ENCODE measurements around the gene PCNX4. TPM values are rescaled to one million over a fixed set of nuclear protein-coding genes. Genes with fewer than 3 reads are reported as not detected.
A peak's percentile ranks its signal among the peaks of the same experiment; 100 is the strongest.

The PCNX4 gene
- total and polyA plus RNA-seq, 8 donors: 9.5 to 24.0 (median 16.1) TPM

DNA sequence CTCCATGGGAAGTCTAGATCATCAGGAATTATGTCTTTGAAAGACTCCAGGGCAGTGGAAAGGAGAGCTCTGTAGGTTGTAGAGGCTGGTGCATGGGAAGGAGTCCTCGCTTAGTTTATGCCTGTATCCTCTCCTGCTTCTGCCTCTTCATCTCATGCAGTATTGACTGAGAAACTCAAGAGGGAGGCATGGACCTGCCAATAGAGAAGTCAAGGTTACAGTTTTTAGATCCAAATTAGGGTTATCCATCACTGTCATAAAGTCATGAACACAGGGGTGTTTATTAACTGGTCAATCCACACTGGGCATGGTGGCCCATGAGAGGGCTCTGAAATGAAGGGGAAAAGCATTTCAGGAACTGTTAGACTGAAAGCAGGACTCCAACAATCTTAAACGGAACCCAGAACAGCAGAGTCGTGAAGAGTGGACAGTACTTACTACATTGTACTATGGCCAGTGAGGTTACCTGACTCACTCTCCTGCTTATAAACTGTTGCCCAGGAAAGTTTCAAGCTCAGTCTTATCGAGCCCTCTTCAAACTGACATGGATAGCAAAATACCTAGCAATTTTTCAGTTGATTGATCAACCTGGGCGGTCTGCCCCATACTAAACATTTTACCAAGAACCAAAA, 103.6 kb downstream of the PCNX4 start:
- WGBS, 2 donors: 71 to 84% methylated on average over 5 of the region's 5 CpGs
- Histone ChIP-seq H3K9me3 (no peaks in the 10 kb centered on the region), H3K27ac (no peak overlapping the region), H3K4me1 (no peaks in the 10 kb centered on the region), H3K36me3 (no peaks in the 10 kb centered on the region), H3K4me3 (no peak overlapping the region), H3K27me3 (no peaks in the 10 kb centered on the region)
- FAIRE-seq: no peak
- DNase-seq: no peak
- intact Hi-C loops (cut with DNase I): loop anchor here in 1 of 3 donors (10.0 kb wide), 1 partner anchor 230 kb away; no protein-coding TSS in a partner anchor
- ATAC-seq: peak in 3 of 4 donors; percentile 24 to 71 (median 28)
- TF ChIP-seq, protein P1, sequence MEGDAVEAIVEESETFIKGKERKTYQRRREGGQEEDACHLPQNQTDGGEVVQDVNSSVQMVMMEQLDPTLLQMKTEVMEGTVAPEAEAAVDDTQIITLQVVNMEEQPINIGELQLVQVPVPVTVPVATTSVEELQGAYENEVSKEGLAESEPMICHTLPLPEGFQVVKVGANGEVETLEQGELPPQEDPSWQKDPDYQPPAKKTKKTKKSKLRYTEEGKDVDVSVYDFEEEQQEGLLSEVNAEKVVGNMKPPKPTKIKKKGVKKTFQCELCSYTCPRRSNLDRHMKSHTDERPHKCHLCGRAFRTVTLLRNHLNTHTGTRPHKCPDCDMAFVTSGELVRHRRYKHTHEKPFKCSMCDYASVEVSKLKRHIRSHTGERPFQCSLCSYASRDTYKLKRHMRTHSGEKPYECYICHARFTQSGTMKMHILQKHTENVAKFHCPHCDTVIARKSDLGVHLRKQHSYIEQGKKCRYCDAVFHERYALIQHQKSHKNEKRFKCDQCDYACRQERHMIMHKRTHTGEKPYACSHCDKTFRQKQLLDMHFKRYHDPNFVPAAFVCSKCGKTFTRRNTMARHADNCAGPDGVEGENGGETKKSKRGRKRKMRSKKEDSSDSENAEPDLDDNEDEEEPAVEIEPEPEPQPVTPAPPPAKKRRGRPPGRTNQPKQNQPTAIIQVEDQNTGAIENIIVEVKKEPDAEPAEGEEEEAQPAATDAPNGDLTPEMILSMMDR (IDR thresholded peaks at IDR 0.05): no peak

DNA sequence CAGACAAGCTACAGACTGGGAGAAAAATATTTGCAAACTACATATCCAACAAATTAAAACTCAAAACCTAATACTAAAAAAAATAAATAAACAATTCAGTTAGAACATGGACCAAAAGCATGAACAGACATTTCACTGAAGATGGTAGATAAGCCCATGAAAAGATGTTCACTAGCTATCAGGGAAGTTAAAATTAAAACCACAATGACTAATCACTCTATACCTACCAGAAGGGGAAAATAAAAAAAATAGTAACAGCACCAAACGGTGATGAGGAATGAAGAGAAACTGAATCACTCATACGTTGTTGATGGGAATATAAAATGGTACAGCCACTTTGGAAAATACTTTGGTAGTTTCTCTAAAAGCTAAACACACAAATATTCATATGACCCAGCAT, 104.6 kb downstream of the PCNX4 start:
- no peaks in the 10 kb centered on the region for H3K4me1 ChIP-seq
- intact Hi-C loops (cut with DNase I): loop anchor here in 1 of 3 donors (10.0 kb wide), 1 partner anchor 231 kb away; no protein-coding TSS in a partner anchor
- WGBS, 2 donors: 46 to 51% methylated on average over 2 of the region's 2 CpGs
- H3K9me3 ChIP-seq: no peaks in the 10 kb centered on the region
- no peak overlapping the region for H3K4me3 ChIP-seq
- no peak overlapping the region for H3K27ac ChIP-seq
- H3K36me3 ChIP-seq: no peaks in the 10 kb centered on the region
- no peaks in the 10 kb centered on the region for H3K27me3 ChIP-seq
- DNase-seq (no peak), FAIRE-seq (no peak), ATAC-seq (no peak)
- TF ChIP-seq, protein P1 (IDR thresholded peaks at IDR 0.05): no peak

DNA sequence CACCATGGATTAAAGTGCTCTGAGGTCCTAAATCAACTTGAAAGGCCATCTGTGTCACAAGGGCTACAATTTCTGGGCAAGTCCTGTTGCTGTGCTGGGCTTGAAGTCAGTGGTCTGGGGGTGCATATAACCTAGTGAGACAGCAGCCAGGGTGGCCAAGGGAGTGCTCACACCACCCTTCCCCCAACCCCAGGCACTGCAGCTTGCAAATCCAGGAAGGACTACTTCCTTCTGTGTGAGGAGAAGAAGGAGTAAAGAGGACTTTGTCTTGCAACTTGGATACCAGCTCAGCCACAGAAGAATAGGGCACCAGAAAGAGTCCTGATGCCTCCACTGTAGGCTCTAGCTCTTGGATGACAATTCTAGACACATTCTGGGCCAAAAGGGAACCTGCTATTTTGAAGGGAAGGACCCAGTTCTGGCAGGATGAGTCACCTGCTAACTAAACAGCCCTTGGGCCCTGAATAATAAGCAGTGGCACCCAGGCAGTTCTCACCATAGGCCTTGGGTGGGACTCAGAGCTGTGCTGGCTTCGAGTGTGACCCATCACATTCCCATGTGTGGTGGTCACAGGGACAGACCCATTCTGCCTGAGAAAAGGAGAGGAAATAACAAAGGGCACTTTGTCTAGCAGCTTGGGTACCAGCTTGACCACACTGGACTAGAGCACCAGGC, 106.0 kb downstream of the PCNX4 start:
- Histone ChIP-seq H3K27me3 (no peaks in the 10 kb centered on the region), H3K4me1 (no peaks in the 10 kb centered on the region), H3K4me3 (no peak overlapping the region), H3K27ac (no peak overlapping the region), H3K36me3 (no peaks in the 10 kb centered on the region), H3K9me3 (no peaks in the 10 kb centered on the region)
- no peak for DNase-seq
- ATAC-seq: no peak
- no peak for FAIRE-seq
- intact Hi-C loops (cut with DNase I): loop anchor here in 1 of 3 donors (10.0 kb wide), 1 partner anchor 233 kb away; no protein-coding TSS in a partner anchor
- 73% methylated on average over 1 of the region's 1 CpG for WGBS, 2 donors
- TF ChIP-seq, protein P1 (IDR thresholded peaks at IDR 0.05): no peak

DNA sequence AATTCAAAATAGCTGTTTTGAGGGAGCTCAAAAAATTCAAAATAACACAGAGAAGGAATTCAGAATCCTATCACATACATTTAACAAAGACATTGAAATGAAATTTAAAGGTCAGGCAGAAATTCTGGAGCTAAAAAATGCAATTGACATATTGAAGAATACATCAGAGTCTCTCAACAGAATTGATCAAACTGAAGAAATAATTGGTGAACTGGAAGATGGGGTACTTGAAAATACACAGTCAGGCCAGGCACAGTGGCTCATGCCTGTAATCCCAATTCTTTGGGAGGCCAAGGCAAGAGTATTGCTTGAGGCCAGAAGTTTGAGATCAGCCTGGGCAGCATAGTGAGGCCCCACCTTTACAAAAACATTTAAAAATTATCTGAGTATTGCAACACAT, 107.6 kb downstream of the PCNX4 start:
- Histone ChIP-seq H3K4me1 (peaks cover under 1 to 7% (median 3%) of the 10 kb centered on the region in 3 donors), H3K36me3 (no peaks in the 10 kb centered on the region), H3K27ac (no peak overlapping the region), H3K4me3 (no peak overlapping the region), H3K27me3 (no peaks in the 10 kb centered on the region), H3K9me3 (no peaks in the 10 kb centered on the region)
- DNase-seq (no peak), ATAC-seq (no peak), FAIRE-seq (no peak)
- intact Hi-C loops (cut with DNase I): loop anchor here in 1 of 3 donors (10.0 kb wide), 1 partner anchor 235 kb away; no protein-coding TSS in a partner anchor
- TF ChIP-seq, protein P1 (IDR thresholded peaks at IDR 0.05): no peak
